Smooth muscle cell (in vitro differentiated cells): ENCODE results near the gene GRK6. TPM values are rescaled to one million over a fixed set of nuclear protein-coding genes. Genes with fewer than 3 reads are reported as not detected.
"Not testable (repeated sequence)": the region's sequence is repeated elsewhere in the genome, so short reads cannot be mapped to it uniquely, and the experiment has no call there.

Source experiments
- DNase-seq: peaks from one replicate; lab custom pipeline; 2025; ENCODE audit not compliant: unreplicated experiment; lab: John Stamatoyannopoulos, UW
- H2AFZ ChIP-seq: fragments of 200-600 bp; sonication (generic); 2 replicates; pipeline ENCODE4 v1.6.0; 2016; ENCODE audit warnings: antibody characterized with exemption, low read depth, mild to moderate bottlenecking
- H3F3A ChIP-seq: fragments of 200-600 bp; sonication (generic); 2 replicates; pipeline ENCODE4 v1.6.0; 2017; ENCODE audit warnings: antibody characterized with exemption, low read depth
- H3K27ac ChIP-seq: fragments of 200-600 bp; sonication (generic); 2 replicates; pipeline ENCODE4 v1.5.1; 2016; ENCODE audit warnings: low read depth, mild to moderate bottlenecking
- H3K27me3 ChIP-seq: fragments of 200-600 bp; sonication (generic); 2 replicates; pipeline ENCODE4 v1.6.1; 2016; ENCODE audit warnings: low read depth, mild to moderate bottlenecking
- H3K36me3 ChIP-seq: fragments of 200-600 bp; sonication (generic); 2 replicates; pipeline ENCODE4 v1.5.1; 2016; ENCODE audit warnings: low read depth
- H3K4me1 ChIP-seq: fragments of 200-600 bp; sonication (generic); 2 replicates; pipeline ENCODE4 v1.5.1; 2016; ENCODE audit warnings: low read depth
- H3K4me2 ChIP-seq: fragments of 200-600 bp; sonication (generic); 2 replicates; pipeline ENCODE4 v1.6.0; 2016; ENCODE audit warnings: mild to moderate bottlenecking
- H3K4me3 ChIP-seq: fragments of 200-600 bp; sonication (generic); 2 replicates; pipeline ENCODE4 v1.5.1; 2016; ENCODE audit warnings: mild to moderate bottlenecking
- H3K79me2 ChIP-seq: fragments of 200-600 bp; sonication (generic); 2 replicates; pipeline ENCODE4 v1.6.0; 2016; ENCODE audit warnings: low read depth, mild to moderate bottlenecking
- H3K9ac ChIP-seq: fragments of 200-600 bp; sonication (generic); 2 replicates; pipeline ENCODE4 v1.6.0; 2016; ENCODE audit warnings: low read depth
- H3K9me3 ChIP-seq: fragments of 200-600 bp; sonication (generic); replicated peaks from 2 replicates; pipeline ENCODE4 v1.5.1; 2016; ENCODE audit warnings: low read depth
- H4K20me1 ChIP-seq: fragments of 200-600 bp; sonication (generic); 2 replicates; pipeline ENCODE4 v1.6.0; 2016; ENCODE audit warnings: low read depth
- WGBS: methylation state at CpG from one replicate; pipeline ENCODE4 v1.1.7; 2016; ENCODE audit warnings: low lambda C conversion rate; 5-methylcytosine and 5-hydroxymethylcytosine counted together
- polyA plus RNA-seq: library from polyadenylated mRNA; unstranded; fragments of >200 nt; fragmentation: Nextera tagmentation; extraction: Ambion mirVana; gene quantifications from 2 replicates; pipeline ENCODE4 v1.2.1, GENCODE V29; 2016
- total RNA-seq: library from RNA; depleted of rRNA; stranded (reverse); fragments of >200 nt; gene quantifications from 2 replicates; pipeline ENCODE4 v1.2.3, GENCODE V29; 2014
- TF ChIP-seq, protein P1 (sequence below): fragments of 200-600 bp; sonication (generic); IDR thresholded peaks from 2 replicates; pipeline ENCODE4 v1.5.1; 2017; ENCODE audit warnings: borderline replicate concordance, mild to moderate bottlenecking, antibody characterized with exemption; ENCODE audit not compliant: insufficient read depth, poor library complexity, severe bottlenecking

The GRK6 gene
- total and polyA plus RNA-seq, 2 experiments from 2014 or later = 20.8 to 28.5 TPM

DNA sequence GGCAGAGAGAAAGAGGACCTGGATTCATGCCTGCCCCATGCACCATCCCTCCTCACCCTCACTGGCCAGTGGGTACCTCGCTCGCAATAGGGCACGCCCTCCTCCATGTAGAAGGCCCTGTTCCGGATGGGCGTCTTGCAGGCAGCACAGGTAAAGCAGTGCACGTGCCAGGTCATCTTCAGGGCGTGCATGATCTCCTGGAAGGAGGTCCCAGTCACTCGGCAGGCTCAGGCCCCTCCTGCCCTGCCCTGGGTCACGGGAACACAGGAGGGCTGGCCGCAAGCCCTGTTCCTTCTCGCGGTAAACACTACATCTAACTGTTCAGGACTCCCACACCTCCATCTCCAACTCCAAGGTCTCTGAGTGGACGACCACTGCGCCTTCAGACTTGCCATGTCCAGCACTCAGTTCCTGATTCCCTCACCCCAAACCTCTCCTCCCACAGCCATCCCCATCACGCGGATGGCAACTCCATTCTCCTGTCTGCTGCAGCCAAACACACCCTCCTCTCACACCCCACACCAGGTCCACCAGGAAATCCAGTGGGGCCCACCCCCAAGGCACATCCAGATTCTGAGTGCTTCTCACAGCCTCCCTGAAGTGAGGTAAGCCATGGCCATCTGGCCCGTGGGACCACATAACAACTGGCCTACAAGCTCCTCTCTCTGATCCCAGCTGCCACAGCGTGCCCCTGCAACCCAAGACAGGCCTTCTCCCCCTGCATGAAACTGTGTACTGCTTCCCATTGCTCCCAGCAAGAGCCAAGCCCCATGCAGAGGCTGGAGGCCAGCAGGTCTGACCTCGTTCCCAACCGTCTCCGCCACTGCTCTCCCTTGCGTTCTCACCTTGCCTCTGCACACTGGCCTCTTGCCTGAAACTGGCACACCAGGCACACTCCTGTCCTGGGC is 57.8 kb downstream of the GRK6 start:
- Histone ChIP-seq H3F3A (peaks cover 58% of the 10 kb centered on the region), H2AFZ (no peak overlapping the region), H3K4me1 (peaks cover 2% of the 10 kb centered on the region), H3K27ac (peak overlapping the region; percentile 4), H4K20me1 (peaks cover 99% of the 10 kb centered on the region), H3K4me3 (no peak overlapping the region), H3K9ac (no peak overlapping the region), H3K4me2 (no peak overlapping the region), H3K36me3 (no peaks in the 10 kb centered on the region), H3K9me3 (no peaks in the 10 kb centered on the region), H3K79me2 (peaks cover 10% of the 10 kb centered on the region), H3K27me3 (no peaks in the 10 kb centered on the region)
- 94% methylated on average over 22 of the region's 22 CpGs for WGBS
- TF ChIP-seq, protein P1, sequence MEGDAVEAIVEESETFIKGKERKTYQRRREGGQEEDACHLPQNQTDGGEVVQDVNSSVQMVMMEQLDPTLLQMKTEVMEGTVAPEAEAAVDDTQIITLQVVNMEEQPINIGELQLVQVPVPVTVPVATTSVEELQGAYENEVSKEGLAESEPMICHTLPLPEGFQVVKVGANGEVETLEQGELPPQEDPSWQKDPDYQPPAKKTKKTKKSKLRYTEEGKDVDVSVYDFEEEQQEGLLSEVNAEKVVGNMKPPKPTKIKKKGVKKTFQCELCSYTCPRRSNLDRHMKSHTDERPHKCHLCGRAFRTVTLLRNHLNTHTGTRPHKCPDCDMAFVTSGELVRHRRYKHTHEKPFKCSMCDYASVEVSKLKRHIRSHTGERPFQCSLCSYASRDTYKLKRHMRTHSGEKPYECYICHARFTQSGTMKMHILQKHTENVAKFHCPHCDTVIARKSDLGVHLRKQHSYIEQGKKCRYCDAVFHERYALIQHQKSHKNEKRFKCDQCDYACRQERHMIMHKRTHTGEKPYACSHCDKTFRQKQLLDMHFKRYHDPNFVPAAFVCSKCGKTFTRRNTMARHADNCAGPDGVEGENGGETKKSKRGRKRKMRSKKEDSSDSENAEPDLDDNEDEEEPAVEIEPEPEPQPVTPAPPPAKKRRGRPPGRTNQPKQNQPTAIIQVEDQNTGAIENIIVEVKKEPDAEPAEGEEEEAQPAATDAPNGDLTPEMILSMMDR = no peak
- no peak for DNase-seq

DNA sequence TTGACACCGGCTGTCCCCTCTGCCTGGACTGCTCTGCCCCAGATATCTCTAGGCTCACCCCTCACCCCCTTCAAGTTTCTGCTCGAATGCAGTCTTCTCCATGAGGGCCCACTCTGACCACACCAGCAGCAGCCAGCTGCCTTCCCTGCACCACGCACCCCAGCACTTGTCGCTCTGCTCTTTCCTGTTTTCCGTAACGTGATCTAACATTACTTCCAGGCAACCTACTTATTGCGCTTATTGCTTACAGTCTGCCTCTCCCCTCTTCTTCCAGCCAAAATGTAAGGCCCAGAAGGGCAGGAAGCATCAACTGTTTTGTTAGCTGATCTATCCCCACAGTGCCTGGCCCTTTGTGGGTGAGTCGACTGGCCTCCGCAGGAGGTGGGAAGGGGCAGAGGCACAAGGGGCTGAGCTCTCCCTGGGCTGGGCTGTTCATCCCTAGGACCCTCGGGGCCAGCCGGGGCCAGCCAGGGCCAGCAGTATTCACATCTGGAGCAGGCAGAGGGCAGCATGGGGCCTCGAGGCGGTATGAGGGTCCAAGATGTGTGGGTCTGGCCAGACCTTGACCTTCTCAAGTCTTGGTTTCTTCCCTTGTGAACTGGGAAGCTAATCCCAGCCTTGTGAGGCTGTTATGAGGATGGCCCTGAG is 58.5 kb downstream of the GRK6 start:
- 84% methylated on average over 13 of the region's 13 CpGs for WGBS
- Histone ChIP-seq H3F3A (peaks cover 51% of the 10 kb centered on the region), H2AFZ (no peak overlapping the region), H3K4me2 (no peak overlapping the region), H3K27me3 (no peaks in the 10 kb centered on the region), H4K20me1 (peaks cover 99% of the 10 kb centered on the region), H3K36me3 (no peaks in the 10 kb centered on the region), H3K79me2 (peaks cover 10% of the 10 kb centered on the region), H3K4me3 (no peak overlapping the region), H3K9ac (no peak overlapping the region), H3K9me3 (no peaks in the 10 kb centered on the region), H3K4me1 (peaks cover 2% of the 10 kb centered on the region), H3K27ac (peak overlapping the region; percentile 16)
- TF ChIP-seq, protein P1 = no peak
- DNase-seq = no peak

DNA sequence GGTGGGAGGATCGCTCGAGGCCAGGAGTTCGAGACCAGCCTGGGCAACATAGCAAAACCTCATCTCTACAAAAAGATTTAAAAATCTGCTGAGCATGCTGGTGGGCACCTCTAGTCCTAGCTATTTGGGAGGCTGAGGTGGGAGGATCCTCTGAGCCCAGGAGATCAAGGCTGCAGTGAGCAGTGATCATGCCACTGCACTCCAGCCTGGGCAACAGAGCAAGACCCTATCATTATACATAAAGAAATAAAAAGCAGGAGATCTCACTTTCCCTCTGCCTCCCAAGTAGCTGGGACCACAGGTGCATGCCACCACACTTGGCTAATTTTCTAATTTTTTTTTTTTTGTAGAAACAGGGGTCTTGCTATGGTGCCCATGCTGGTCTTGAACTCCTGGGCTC is 59.3 kb downstream of the GRK6 start:
- H3F3A ChIP-seq = peaks cover 46% of the 10 kb centered on the region
- H2AFZ ChIP-seq, DNase-seq, H3K9me3 ChIP-seq, H3K4me1 ChIP-seq, H3K27me3 ChIP-seq, H3K36me3 ChIP-seq, H3K4me3 ChIP-seq, H3K4me2 ChIP-seq, H3K9ac ChIP-seq: not testable (repeated sequence)
- WGBS = 94% methylated on average over 3 of the region's 3 CpGs
- peaks cover 99% of the 10 kb centered on the region for H4K20me1 ChIP-seq
- peak overlapping the region; percentile 16 for H3K27ac ChIP-seq
- H3K79me2 ChIP-seq = peaks cover 15% of the 10 kb centered on the region

DNA sequence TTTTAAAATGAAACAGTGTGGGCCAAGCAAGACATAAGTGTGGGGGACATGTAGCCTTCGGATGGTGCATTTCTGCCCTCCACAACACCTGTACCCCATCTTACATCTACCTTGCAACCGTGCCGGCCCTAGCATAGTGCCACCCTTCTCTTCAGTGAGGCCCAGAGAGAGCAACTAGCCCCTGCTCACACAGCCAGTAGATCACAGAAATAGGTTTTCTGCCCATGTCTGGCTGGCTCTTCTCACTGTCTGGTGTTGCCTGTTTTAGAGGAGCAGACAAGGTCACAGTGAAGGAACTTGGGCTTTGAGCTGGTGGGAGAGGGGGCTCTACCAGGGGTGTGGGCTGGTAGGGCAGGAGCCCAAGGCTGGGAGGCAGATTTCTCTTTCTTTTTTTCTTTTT is 59.8 kb downstream of the GRK6 start:
- Histone ChIP-seq H3K9me3 (no peaks in the 10 kb centered on the region), H3K4me1 (peaks cover 5% of the 10 kb centered on the region), H3K27ac (no peak overlapping the region), H3K79me2 (peaks cover 20% of the 10 kb centered on the region), H3K27me3 (no peaks in the 10 kb centered on the region), H3F3A (peaks cover 48% of the 10 kb centered on the region), H4K20me1 (peaks cover 100% of the 10 kb centered on the region), H2AFZ (no peak overlapping the region), H3K4me2 (no peak overlapping the region), H3K9ac (no peak overlapping the region), H3K4me3 (no peak overlapping the region), H3K36me3 (no peaks in the 10 kb centered on the region)
- TF ChIP-seq, protein P1 = no peak
- DNase-seq = no peak
- WGBS = 98% methylated on average over 3 of the region's 3 CpGs
